Cortex of kidney (tissue), 1 donor: ENCODE results near the gene ZNF580.

ENCODE experiments used
- DNase-seq: peaks from one replicate; lab custom pipeline; 2025; lab: John Stamatoyannopoulos, UW

ZNF580 gene, protein sequence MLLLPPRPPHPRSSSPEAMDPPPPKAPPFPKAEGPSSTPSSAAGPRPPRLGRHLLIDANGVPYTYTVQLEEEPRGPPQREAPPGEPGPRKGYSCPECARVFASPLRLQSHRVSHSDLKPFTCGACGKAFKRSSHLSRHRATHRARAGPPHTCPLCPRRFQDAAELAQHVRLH

DNA sequence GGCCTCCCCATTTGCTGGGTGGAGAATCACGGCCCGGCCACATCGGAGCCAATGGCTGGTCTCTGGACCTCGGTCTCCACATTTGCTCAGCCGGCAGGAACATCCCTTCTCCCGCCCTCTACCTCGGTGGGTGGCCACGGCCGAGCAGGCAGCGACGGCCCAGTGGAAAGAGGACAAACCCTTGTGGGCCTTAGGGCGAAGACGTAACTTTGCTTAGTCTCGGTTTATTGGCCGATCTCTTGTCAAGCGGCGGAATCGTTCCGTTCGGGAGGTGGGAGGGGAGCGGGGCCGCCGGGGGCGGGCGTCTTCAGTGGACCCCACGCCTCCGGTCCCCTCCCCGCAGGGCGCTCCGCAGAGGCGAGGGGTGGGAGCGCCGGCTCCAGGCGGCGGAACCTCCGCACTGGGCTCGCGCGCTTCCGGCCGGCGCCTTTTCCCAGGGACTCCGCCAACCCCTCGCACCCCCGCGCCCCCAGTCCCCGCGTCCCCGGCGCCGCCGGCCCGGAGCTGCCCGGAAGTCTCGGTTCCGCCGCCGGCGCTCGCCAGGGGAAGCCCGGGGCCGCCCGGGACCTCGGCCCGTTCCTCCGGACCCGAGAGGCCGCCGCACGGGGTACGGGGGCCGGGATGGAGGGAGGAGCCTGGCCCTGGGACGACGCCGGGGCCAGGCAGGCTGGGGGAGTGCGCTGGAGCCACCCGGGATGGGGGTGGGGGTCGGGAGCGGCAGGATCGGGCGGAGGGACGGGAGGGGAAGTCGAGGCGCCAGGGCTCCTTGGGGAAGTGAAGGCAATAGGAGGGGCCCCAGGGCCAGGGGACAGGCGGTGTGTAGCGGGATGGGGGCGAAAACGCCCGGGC, at the start of gene ZNF580:
Gene ZNF580 (plus strand): TSS at position 426 of the 849 bp plus-strand sequence. CDS start 1,507 bp downstream, outside the sequence.
- DNase-seq, result no peak

DNA sequence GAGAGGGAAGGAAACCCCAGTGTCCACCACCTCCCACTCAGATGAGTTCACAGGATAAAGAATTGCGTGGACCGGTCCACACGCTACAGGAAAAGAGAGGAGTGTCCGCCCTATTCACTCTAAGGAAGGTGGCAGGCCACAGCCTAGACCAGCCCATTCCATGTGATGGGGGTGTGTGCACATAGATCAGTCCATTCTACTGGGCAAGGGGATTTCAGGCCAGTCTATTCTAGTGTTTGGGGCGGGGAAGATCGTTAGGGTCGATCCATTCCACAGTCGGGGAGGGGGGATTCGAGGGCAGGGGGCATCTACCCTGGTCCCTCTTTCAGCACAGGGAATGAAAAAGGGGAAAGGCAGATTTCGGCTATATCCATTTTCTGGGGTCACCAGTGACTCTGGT, 49.2 kb upstream of the ZNF580 start:
- DNase-seq, result no peak

DNA sequence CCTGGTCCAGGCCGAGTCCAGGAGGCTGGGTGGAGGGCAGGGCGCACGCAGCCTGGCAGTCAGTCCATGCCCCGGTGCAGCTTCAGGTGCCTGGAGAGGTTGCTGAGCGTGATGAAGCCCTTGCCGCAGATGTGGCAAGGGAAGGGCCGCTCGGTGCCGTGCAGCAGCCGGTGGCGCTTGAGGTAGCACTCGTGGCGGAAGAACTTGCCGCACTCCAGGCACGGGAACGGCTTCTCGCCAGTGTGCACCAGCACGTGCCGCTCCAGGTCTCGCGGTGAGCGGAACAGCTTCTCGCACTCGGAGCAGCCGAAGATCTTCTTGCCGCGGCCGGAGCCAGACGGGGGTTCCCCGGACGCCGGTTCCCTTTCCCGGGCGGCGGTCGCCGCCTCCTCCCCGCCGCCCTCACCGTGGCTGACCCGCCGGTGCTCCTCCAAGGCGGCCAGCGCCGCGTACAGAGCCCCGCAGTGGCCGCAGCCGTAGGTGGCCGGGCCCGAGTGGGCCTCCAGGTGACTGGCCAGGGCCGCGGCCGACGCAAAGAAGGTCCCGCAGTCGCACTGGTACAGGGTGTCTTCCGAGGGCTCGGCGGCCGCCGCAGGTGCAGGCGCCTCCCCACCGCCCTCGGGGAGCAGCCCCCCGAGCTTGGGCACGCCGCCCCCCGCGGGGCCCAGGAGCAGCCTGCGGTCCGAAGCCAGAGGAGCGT, 48.3 kb upstream of the ZNF580 start:
- DNase-seq, result no peak

DNA sequence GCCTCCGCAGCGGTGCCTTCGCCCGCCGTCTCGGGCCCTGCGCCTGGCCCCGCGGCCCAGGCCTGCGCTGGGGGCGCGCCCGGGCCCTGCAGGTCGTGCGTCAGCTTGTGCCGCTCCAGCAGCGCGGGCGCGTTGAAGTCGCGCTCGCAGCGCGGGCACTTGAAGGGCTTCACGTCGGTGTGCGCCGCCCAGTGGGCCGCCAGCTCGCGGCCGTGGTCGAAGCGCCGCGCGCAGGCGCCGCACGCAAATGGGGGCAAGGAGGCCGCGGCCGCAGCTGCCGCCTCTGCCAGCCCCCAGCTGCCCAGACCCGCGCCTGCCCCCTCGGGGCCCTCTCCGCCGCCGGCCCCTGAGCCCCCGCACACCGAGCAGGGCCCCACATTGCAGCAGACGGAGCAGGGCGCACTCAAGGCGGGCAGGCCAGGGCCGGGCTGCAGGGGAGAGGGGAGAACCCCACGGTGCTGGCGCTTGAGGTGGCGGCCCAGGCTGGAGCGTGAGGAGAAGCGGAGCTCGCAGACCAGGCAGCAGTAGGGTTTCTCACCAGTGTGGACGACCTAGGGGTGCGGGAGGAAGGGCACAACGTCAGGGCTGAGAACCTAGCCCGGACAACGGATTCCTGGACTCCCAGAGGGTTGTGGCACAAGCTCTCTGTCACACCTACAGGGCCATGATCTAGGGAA, 47.6 kb upstream of the ZNF580 start:
- DNase-seq, result no peak

DNA sequence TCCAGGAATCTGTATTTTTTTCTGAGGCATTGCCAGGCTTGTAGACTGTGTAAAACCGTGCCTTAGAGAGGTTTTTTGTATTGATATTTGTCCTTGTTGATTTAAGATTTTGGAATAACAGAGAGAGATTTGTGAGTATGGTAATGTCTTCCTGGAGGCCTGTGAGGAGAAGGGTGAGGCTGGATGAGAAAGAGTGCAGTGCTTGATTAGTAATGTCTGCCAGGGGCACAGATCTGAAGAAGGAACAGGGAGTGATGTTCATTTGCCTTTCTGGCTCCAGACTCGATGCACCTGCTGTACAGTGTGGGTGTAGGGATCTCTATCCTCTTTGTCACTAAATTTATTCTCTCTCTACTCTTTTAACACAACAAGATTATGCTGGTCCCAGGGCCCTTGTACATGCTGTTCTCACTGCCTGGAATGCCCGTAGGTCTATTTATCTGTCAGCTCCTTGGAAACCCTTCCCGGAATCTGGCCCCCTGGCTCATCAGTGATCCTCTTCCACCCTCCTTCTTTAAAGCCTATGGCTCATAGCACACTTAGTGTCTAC, 45.7 kb upstream of the ZNF580 start:
- DNase-seq, result no peak

DNA sequence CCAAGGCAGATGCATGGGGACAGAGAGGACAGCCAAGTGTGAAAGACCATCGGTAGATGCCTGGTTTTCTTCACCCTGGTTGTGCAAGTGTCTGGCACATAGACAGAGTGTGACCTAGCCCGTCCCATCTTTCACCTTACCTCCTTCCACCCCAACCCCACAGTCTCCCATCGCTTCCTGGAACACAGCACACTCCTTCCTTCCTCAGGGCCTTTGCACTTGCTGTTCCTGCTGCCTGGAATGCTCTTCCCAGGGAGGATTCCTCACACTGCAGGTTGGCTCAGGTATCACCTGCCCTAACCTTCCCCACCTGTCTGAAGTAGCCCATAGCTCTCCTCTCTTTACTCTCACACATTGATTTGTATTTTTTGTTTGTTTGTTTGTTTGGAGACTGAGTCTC, 44.5 kb upstream of the ZNF580 start:
- no peak for DNase-seq

DNA sequence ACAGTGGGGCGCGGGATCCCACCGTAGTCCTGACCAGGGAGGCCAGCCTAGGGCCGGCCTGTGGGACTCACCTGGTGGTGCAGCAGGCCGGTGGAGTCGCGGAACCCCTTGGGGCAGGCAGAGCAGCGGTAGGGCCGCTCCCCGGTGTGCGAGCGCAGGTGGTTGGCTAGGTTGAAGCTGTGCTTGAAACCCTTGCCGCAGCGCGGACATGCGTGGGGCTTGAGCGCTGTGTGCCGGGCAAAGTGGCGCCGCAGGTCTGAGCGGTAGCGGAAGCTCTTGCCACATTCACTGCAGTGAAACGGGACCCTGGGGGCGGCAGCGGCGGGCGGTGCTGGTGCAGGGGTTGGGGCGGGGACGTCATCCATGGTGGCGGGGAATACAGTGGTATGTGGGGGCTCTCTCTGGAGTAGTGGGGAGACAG, 43.3 kb upstream of the ZNF580 start:
- DNase-seq, result no peak

DNA sequence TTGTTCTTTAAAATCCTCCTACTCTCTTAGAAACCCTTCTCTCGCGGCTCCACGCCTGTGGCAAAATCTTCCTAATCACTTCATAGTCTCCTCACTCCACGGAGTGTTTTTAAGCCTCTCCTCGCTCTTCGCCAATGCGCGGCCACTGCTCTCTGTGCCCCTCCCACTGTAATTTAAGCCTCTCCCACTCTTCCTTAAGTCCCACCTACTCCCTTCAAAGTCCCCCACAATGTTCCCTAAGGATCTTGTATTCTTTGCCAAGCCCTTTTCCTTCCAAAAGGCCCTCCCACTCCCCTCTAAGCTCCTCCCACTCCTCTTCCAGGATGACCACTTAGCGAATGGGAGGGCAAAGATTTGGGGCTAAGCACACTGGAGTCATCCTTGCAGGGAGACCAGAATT, 42.8 kb upstream of the ZNF580 start:
- DNase-seq, result no peak

DNA sequence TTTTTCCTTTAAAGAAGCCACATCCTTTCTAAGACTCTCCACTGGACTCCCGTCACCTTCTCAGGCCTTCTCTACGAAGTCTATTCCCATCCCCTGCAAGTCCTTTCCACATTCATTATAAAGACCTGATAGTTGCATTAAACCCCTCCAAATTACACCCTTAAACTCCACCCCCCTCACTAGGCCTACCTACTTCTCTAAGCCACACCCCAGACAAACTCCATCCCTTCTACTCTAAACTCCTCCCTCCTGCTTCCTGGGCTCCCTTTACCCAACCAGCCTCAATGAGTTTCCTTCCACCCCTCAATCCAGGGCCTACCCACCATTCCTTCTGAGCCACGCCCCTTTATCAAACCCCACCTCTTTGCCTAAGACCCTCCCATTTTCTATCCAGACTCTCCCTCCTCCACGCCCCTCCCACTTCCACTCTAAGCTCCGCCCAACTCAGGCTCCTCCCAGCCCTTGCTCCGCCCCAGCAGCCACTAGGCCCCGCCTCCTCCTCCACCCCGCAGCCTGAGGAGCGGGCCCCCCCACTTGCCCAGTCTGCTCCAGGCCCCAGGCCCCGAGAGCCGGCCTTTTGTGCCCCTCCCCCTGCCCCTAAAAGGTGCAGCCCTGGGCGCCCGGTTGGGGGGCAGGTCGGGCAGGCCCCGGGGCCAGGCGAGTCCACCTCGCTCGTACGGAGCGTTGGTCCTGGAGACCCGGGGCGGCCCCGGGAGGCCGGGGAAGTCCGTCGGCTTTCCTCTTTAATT, 41.9 kb upstream of the ZNF580 start:
- no peak for DNase-seq

DNA sequence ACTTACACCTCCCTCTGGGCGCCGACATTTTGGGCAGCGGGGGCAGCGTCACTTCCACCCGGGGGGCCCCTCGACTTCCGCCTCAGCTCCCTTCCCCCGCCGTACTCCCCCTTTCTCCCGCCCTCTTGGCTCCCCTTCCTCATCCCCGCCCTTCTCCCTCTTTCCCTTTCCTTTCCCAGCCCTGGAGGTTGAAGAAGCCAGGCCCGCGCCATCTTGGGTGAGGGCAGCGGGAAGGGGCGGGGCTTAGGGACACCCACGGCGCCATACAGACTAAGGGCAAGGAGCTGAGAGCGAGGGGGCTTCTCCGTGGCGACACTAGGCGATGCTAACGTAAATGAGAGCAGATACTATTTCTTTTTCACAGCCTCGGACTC, 41.3 kb upstream of the ZNF580 start, which contains the start of gene FIZ1:
Gene FIZ1 (minus strand): TSS at position 50 of the 374 bp plus-strand sequence. CDS start 1,652 bp downstream, outside the sequence.
- DNase-seq, result no peak

DNA sequence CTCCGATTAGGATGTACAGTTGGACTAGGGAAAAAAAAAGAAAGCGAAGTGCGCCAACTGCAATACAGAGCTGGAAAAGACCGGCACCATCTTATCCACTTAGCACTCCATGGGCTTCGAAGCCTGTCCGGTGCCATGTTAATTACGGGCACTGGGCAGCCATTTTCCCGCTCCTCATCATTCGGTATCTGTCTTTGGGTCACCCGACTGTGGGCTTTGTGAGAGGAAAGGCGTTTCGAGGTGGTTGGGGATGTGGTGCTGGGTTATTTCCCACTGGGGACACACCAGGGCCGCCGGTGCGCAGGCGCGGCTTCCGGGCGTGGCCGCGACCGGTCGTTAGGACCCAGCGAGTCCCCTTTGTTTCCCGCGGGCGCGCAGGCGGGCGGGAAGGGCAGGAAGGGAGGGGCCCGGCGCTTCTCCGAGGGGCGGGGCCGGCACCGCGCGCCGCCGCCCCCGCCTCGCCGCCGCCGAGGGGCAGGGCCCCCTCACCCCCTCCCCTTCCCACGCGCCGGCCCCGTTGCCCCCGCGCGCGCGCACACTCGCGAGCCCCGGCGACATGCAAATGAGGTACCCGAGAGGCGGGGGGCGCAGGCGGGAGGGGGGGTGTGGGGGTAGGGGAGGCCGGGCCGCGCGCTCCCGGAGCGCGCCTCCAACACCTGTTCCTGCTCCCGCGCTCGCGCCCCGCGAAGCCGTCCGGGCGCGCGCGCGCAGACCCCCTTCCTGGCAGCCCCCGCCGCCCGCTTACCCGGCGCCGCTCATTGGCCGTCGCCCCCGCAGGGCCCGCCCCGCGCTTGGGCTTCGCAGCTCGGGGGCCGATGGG, 40.8 kb upstream of the ZNF580 start, which contains the start of gene ZNF524:
Gene ZNF524 (plus strand): TSS at position 447 of the 820 bp plus-strand sequence. CDS start 1,825 bp downstream, outside the sequence.
- no peak for DNase-seq

DNA sequence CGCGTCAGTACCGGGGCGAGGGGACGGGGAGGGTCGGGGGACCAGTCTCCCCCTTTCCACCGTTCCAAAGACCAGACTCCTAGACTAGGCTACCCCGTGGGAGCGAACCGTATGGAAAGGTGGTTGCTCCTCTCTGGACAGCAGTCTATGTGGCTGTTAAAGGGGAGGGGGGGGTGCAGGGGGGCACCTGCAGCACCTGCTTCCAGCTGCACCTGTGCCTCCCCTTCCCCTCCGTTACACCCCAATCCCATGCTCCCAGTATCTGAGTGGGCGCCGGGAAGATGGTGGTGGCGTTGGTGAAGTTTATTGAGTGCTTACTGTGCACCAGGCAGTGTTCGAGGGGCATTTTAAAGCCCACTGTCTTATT, 40.2 kb upstream of the ZNF580 start:
- DNase-seq, result no peak

DNA sequence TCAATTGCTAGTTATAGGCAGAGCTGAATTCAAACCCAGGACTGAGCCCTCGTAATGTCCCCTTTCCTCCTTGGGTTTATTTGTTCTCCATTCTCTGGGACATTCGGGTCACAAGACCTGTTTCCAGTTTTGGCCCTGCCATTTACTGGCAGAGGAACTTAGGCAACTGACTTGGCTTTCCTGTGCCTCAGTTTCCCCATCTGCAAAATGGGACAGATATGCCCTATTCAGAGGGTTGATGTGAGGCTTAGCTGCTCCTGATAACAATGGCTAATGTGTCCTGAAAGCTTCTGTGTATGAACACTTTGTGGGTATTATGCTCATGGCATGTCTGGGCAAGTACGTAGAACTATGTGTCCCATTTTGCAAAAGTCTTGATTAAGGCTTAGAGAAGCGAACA, 39.7 kb upstream of the ZNF580 start:
- DNase-seq, result no peak

DNA sequence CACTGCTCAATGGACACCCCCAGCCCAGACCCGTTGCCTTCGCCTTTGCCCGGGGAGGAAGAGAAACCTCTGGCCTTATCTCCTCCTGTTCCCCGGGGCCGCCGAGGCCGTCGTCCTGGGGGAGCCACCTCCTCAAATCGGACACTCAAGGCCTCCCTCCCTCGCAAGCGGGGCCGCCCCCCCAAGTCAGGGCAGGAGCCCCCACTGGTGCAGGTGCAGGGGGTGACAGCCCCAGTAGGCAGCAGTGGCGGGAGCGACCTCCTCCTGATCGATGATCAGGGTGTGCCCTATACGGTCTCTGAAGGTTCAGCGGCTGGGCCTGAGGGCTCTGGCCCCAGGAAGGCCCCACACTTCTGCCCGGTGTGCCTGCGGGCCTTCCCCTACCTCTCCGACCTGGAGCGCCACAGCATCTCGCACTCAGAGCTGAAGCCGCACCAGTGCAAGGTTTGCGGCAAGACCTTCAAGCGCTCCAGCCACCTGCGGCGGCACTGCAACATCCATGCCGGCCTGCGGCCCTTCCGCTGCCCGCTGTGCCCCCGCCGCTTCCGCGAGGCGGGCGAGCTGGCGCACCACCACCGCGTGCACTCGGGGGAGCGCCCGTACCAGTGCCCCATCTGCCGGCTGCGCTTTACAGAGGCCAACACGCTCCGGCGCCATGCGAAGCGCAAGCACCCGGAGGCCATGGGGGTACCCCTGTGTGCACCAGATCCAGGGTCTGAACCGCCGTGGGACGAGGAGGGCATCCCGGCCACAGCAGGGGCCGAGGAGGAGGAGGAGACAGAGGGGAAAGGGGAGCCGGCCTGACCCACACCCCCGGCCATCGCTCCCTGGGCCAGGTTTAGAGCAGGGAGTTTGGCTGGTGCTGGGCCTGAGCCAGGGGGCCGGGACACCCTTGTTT, 38.4 kb upstream of the ZNF580 start:
- no peak for DNase-seq

DNA sequence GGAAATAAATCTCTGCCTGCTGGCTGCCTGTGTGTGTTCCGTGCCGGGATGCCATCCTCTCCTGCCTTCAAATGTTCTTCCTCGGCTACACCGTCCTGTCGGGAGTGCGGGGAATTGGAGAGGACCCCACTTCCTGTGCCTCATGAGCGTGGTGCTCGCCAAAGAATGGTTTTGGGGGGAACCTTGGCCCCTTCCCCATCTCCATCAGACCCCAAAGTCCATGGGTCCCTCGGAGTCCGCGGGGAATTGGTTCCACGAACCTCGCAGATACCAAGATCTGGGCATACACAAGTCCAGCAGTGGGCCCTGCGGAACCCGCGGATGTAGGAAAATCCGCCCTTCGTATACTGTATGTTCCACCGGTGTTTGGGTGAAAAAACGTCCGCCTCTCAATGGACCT, 37.7 kb upstream of the ZNF580 start:
- DNase-seq, result no peak

DNA sequence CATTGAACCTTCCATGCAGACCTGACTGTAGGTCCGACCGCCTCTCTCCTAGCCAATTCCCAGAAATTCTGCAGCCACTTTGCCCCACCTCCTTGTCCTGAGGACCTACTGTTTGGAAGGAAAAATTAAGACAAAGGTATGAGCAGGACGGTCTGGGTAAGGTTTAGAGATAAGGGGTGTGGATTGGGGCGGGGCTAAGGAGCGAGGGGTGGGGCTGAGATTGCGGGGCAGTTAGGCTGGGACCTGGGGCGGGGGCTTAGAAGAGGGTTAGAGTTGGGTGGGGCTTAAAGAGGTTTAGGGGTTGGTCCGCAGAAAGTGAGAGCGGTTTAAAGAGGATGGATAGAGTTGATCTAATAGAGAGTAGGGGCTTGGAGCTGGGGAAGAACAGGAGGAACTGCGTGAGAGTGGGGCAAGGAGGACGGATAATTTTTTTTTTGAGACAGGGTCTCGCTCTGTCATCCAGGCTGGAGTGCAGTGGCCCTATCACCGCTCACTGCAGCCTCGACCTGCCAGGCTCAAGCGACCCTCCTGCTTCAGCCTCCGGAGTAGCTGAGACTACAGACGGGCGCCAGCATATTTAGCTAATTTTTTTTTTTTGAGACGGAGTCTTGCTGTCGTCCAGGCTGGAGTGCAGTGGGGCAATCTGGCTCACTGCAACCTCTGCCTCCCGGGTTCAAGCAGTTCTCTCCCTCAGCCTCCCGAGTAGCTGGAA, 37.1 kb upstream of the ZNF580 start:
- no peak for DNase-seq

DNA sequence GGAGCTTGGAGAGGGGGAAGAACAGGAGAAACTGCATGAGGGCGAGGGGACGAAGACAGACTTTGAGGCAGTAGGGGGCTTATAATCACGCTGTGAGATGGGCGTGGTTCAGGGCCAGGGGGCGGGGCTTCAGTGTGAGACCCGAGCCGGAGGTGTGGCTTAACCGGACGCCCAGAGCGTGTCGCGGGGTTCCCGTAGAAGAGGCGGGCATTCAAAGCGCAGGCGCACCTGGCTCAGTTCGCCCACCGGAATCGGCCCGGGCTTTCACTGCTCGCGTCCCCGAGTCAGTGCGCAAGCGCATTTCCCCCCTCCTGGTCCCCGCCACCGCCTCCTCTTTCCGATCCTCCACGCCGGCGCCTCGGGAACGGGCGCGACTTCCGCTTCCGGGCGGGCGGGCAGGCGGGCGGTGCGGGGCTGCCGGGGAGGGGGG, 35.6 kb upstream of the ZNF580 start:
- peak; percentile 56 for DNase-seq

DNA sequence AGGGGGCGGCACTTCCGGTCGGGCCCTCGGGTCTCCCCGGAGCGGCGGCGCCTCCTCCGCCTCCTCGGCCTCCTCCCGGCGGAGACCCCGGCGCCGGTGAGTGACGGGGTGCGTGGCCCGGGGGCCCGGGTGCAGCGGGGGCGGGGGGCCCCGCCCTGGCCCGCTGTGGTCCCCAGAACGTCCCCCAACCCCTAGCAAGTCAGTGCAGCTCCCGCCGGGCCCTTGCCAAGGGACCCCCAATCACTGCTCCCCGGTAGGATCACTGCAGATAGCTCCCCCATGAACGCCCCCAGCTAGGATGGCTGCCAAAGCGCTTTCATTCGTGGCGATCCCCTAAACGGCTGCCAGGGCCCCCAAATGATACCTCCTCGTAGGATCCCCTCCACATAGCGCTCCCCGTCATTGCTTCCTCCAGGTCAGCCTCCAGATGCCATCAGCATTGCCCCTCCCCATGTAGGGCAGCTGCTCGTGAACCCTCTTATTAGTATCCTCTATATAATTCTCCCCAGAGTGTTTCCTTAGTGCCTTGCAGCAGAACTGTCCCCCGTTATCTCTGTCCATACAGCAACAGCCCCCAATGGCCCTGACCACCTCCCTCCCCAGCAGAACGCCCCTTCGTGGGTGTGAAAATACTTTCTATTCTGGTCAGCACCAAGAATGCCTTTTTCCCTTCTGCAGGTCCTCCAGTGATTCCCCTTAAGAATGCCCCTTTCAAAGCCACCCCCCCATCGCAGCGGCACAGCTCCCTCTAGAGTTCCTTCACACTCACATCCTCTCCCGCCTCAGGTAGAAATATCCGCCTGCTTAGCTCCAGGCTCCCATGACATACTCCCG, 34.9 kb upstream of the ZNF580 start, which contains the start of gene ZNF865:
Gene ZNF865 (plus strand): TSS at position 11 of the 834 bp plus-strand sequence. CDS start 7,972 bp downstream, outside the sequence.
- no peak for DNase-seq
